Measurements from ENCODE around the gene RD3L. TPM values are rescaled to one million over a fixed set of nuclear protein-coding genes. Genes with fewer than 3 reads are reported as not detected.

The RD3L gene
- total and polyA plus RNA-seq, 10 of the 15 experiments (the other 5 are each of a cell fraction or from before 2014, with no cell fraction given), result not detected

- BruUV-seq (replicated peaks), result no TSS peak
- H3K4me1 ChIP-seq (ENCODE audit: control insufficient read depth, insufficient read depth, low read length), result no peaks in the 10 kb centered on the region
- FAIRE-seq (no peak), ATAC-seq (no peak), DNase-seq (ENCODE audit: low read depth, low spot score) (no peak)
- intact Hi-C loops (cut with micrococcal nuclease; ENCODE audit: unreplicated experiment), result no loop called here
- no peaks in the 10 kb centered on the region for H3K36me3 ChIP-seq (ENCODE audit: control insufficient read depth in 2 of 2, insufficient read depth in 2 of 2, low read length in 1 of 2)
- in situ Hi-C loops (cut with MboI), result no loop called here
- SMC1A ChIA-PET (ENCODE audit: uncharacterized antibody, unreplicated experiment), result no interaction called here
- TF ChIP-seq, protein P1, sequence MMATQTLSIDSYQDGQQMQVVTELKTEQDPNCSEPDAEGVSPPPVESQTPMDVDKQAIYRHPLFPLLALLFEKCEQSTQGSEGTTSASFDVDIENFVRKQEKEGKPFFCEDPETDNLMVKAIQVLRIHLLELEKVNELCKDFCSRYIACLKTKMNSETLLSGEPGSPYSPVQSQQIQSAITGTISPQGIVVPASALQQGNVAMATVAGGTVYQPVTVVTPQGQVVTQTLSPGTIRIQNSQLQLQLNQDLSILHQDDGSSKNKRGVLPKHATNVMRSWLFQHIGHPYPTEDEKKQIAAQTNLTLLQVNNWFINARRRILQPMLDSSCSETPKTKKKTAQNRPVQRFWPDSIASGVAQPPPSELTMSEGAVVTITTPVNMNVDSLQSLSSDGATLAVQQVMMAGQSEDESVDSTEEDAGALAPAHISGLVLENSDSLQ (IDR thresholded peaks at IDR 0.05), result no peak
- TF ChIP-seq MEF2A (IDR thresholded peaks at IDR 0.05; ENCODE audit: insufficient read depth, low read depth, low read length), result no peak
- TF ChIP-seq GATAD2B (conservative IDR thresholded peaks at IDR 0.05; ENCODE audit: low read depth), result no peak
- no peak for TF ChIP-seq SP1 (IDR thresholded peaks at IDR 0.05; ENCODE audit: low read depth, low read length)
- no peak for TF ChIP-seq POLR2A (IDR thresholded peaks at IDR 0.05; ENCODE audit: low read depth, low read length)
- no peak for TF ChIP-seq NFXL1 (IDR thresholded peaks at IDR 0.05; ENCODE audit: borderline replicate concordance)
- TF ChIP-seq CHD4 (IDR thresholded peaks at IDR 0.05), result no peak
- RAD21 ChIA-PET (ENCODE audit: unreplicated experiment), result no interaction called here
- H2AFZ ChIP-seq (ENCODE audit: control insufficient read depth, low read depth, low read length), result no peak overlapping the region
- H3K9me3 ChIP-seq (replicated peaks; ENCODE audit: control insufficient read depth, insufficient read depth, low read length), result no peaks in the 10 kb centered on the region
- no peaks in the 10 kb centered on the region for H4K20me1 ChIP-seq (ENCODE audit: control insufficient read depth, insufficient read depth)
- no peak overlapping the region for H3K9ac ChIP-seq (ENCODE audit: control insufficient read depth, insufficient read depth, low read length)
- 87% methylated on average over 1 of the region's 2 CpGs for WGBS (ENCODE audit: insufficient coverage, insufficient replicate concordance, low lambda C conversion rate, missing lambda C conversion rate)
- no peak overlapping the region for H3K27ac ChIP-seq (ENCODE audit: control insufficient read depth, insufficient read depth)
- peaks cover 0 to 4% of the 10 kb centered on the region in 2 experiments; a peak in 3 of 4 replicates for H3K27me3 ChIP-seq (replicated peaks in 1 of 2; ENCODE audit: control insufficient read depth in 2 of 2, insufficient read depth in 2 of 2, low read length in 1 of 2)
- H3K79me2 ChIP-seq (ENCODE audit: control insufficient read depth, insufficient read depth, low read length), result no peaks in the 10 kb centered on the region
- H3K4me3 ChIP-seq, result no peak overlapping the region
- POLR2A ChIA-PET, result no interaction called here
- CTCF ChIA-PET, result no interaction called here
- no peak overlapping the region for H3K4me2 ChIP-seq (ENCODE audit: control insufficient read depth, insufficient read depth)
Observed at GRCh38 chr14:103946975-103947374, 4.6 kb upstream of the RD3L start.

DNA sequence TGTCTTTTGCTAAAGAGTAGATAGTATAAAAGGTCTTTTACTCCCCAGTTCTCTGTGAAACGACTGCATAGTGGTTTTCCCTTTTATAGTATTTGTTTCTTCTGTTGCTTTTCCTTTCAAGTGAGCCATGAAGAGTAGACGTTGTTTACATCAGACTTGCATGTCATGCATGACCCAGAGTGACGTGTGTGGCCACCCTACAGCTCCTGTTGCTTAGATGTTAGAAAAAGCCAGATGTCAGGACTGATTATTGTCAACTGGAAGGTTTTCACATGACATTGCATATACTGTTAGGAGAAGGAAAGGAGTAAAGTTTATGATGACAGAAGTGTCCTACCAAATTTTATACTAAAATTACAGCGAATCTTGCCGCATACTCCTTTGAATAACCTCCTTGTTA lies 1.3 kb upstream of the RD3L start:
- Histone ChIP-seq H3K36me3 (ENCODE audit: control insufficient read depth in 2 of 2, insufficient read depth in 2 of 2, low read length in 1 of 2) (no peaks in the 10 kb centered on the region), H3K9me3 (replicated peaks; ENCODE audit: control insufficient read depth, insufficient read depth, low read length) (no peaks in the 10 kb centered on the region), H3K4me2 (ENCODE audit: control insufficient read depth, insufficient read depth) (no peak overlapping the region), H2AFZ (ENCODE audit: control insufficient read depth, low read depth, low read length) (no peak overlapping the region), H3K27me3 (replicated peaks in 1 of 2; ENCODE audit: control insufficient read depth in 2 of 2, insufficient read depth in 2 of 2, low read length in 1 of 2) (peaks cover 0 to 6% of the 10 kb centered on the region in 2 experiments; a peak in 3 of 4 replicates), H3K27ac (ENCODE audit: control insufficient read depth, insufficient read depth) (no peak overlapping the region), H4K20me1 (ENCODE audit: control insufficient read depth, insufficient read depth) (no peaks in the 10 kb centered on the region), H3K4me3 (no peak overlapping the region), H3K79me2 (ENCODE audit: control insufficient read depth, insufficient read depth, low read length) (no peaks in the 10 kb centered on the region), H3K9ac (ENCODE audit: control insufficient read depth, insufficient read depth, low read length) (no peak overlapping the region), H3K4me1 (ENCODE audit: control insufficient read depth, insufficient read depth, low read length) (no peaks in the 10 kb centered on the region)
- ChIA-PET CTCF (no interaction called here), RAD21 (ENCODE audit: unreplicated experiment) (no interaction called here), SMC1A (ENCODE audit: uncharacterized antibody, unreplicated experiment) (no interaction called here), POLR2A (interaction anchor here (1.0 kb wide), 1 partner anchor 24 kb away, joined by 3 read pairs; no protein-coding TSS in a partner anchor)
- FAIRE-seq, result no peak
- no peak for ATAC-seq
- BruUV-seq (replicated peaks), result no TSS peak
- no peak for DNase-seq (ENCODE audit: low read depth, low spot score)
- TF ChIP-seq NFYA (IDR thresholded peaks at IDR 0.05; ENCODE audit: borderline replicate concordance, low read depth, low read length) (no peak), SMAD1 (IDR thresholded peaks at IDR 0.05; ENCODE audit: low read depth, partially characterized antibody) (no peak)
- TF ChIP-seq, protein P2, sequence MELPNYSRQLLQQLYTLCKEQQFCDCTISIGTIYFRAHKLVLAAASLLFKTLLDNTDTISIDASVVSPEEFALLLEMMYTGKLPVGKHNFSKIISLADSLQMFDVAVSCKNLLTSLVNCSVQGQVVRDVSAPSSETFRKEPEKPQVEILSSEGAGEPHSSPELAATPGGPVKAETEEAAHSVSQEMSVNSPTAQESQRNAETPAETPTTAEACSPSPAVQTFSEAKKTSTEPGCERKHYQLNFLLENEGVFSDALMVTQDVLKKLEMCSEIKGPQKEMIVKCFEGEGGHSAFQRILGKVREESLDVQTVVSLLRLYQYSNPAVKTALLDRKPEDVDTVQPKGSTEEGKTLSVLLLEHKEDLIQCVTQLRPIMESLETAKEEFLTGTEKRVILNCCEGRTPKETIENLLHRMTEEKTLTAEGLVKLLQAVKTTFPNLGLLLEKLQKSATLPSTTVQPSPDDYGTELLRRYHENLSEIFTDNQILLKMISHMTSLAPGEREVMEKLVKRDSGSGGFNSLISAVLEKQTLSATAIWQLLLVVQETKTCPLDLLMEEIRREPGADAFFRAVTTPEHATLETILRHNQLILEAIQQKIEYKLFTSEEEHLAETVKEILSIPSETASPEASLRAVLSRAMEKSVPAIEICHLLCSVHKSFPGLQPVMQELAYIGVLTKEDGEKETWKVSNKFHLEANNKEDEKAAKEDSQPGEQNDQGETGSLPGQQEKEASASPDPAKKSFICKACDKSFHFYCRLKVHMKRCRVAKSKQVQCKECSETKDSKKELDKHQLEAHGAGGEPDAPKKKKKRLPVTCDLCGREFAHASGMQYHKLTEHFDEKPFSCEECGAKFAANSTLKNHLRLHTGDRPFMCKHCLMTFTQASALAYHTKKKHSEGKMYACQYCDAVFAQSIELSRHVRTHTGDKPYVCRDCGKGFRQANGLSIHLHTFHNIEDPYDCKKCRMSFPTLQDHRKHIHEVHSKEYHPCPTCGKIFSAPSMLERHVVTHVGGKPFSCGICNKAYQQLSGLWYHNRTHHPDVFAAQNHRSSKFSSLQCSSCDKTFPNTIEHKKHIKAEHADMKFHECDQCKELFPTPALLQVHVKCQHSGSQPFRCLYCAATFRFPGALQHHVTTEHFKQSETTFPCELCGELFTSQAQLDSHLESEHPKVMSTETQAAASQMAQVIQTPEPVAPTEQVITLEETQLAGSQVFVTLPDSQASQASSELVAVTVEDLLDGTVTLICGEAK (IDR thresholded peaks at IDR 0.05; ENCODE audit: borderline replicate concordance), result no peak
- intact Hi-C loops (cut with micrococcal nuclease; ENCODE audit: unreplicated experiment) (no loop called here), in situ Hi-C loops (cut with MboI) (no loop called here)
- WGBS (ENCODE audit: insufficient coverage, insufficient replicate concordance, low lambda C conversion rate, missing lambda C conversion rate), result 37% methylated on average over 5 of the region's 5 CpGs
